Lung (tissue), 16 donors: ENCODE measurements around the gene ZFHX2. TPM values are rescaled to one million over a fixed set of nuclear protein-coding genes. Genes with fewer than 3 reads are reported as not detected.
A peak's percentile ranks its signal among the peaks of the same experiment; 100 is the strongest.
"Not testable (repeated sequence)": the region's sequence is repeated elsewhere in the genome, so short reads cannot be mapped to it uniquely, and the experiment has no call there.

Experiments used
- ATAC-seq: fragments of 200-7000 bp; cut with Tn5 transposase; one replicate; pipeline ENCODE4 v1.9.1; 2020; ENCODE audit warnings: moderate number of reproducible peaks; ENCODE audit not compliant: insufficient read depth, low FRiP score
- DNase-seq, 3 donors: peaks; one replicate each; pipeline ENCODE4 v3.0.0-alpha.2; 2013 to 2017
- H3K27ac ChIP-seq, 2 donors: one replicate each; pipeline ENCODE4 v1.5.1; 2013; ENCODE audit warnings: mild to moderate bottlenecking in 2 of 2, moderate library complexity in 2 of 2, control low read depth in 1 of 2, inconsistent platforms in 1 of 2, low read depth in 1 of 2, low read length in 1 of 2
- H3K27me3 ChIP-seq, 3 donors: one replicate each; pipeline ENCODE4 v1.5.1; 2013; ENCODE audit warnings: low read length in 2 of 3; ENCODE audit not compliant: control insufficient read depth in 3 of 3, insufficient read depth in 3 of 3
- H3K36me3 ChIP-seq, 4 donors: one replicate each; pipeline ENCODE4 v1.5.1; 2013; ENCODE audit warnings: low read length in 4 of 4, mild to moderate bottlenecking in 1 of 4, moderate library complexity in 1 of 4; ENCODE audit not compliant: control insufficient read depth in 4 of 4, insufficient read depth in 4 of 4
- H3K4me1 ChIP-seq, 5 donors: one replicate each; pipeline ENCODE4 v1.5.1; 2013; ENCODE audit warnings: low read length in 5 of 5, mild to moderate bottlenecking in 2 of 5, moderate library complexity in 1 of 5; ENCODE audit not compliant: control insufficient read depth in 5 of 5, insufficient read depth in 5 of 5
- H3K4me3 ChIP-seq: one replicate; pipeline ENCODE4 v1.5.1; 2013; ENCODE audit warnings: mild to moderate bottlenecking, control low read depth, moderate library complexity
- H3K9ac ChIP-seq, 2 donors: one replicate each; pipeline ENCODE4 v1.5.1; 2013; ENCODE audit warnings: low read length in 2 of 2, control low read depth in 1 of 2; ENCODE audit not compliant: insufficient read depth in 1 of 2
- H3K9me3 ChIP-seq, 4 donors: one replicate each; pipeline ENCODE4 v1.5.1; 2013; ENCODE audit warnings: low read length in 3 of 4, mild to moderate bottlenecking in 1 of 4, moderate library complexity in 1 of 4; ENCODE audit not compliant: control insufficient read depth in 4 of 4, insufficient read depth in 3 of 4
- CTCF ChIP-seq: IDR thresholded peaks from 2 replicates; pipeline ENCODE4 v1.5.1; 2012; ENCODE audit warnings: mild to moderate bottlenecking; ENCODE audit errors: control extremely low read depth, extremely low read depth
- WGBS, 2 donors: extraction: QIAGEN DNeasy Blood & Tissue Kit; methylation state at CpG; one replicate each; pipeline ENCODE4 v1.1.7; 2013; 5-methylcytosine and 5-hydroxymethylcytosine counted together
- long read RNA-seq, 5 donors: transcript quantifications; one replicate each; lab custom pipeline, GENCODE V29; 2026
- polyA plus RNA-seq, 2 donors: library from polyadenylated mRNA; stranded (reverse); fragments of 200-250 nt; gene quantifications; one replicate each; pipeline ENCODE4 v1.2.1, GENCODE V29; 2013
- total RNA-seq, 2 donors: library from RNA; depleted of rRNA in 1 of 2; stranded (reverse); fragments of >200 nt in 1 of 2; gene quantifications; one replicate each; pipeline ENCODE4 v1.2.1, GENCODE V29; 2014 to 2021
- donor health status: control.
- donor health status: control.
- donor health status: Bipolar disorder and iron deficiency.
- donor health status: healthy.
- donor health status: DM: yes; HTN: yes; CAD: no.

ZFHX2 gene
- total RNA-seq (1 to 10 TPM in 1 of 2 donors, under 1 TPM in 1; 0.82 to 4.5 TPM), polyA plus RNA-seq (under 1 TPM; 0.50 to 0.67 TPM)
- long read RNA-seq, donor 1, result 0 reads
- long read RNA-seq, donor 2, result 0 reads
- long read RNA-seq, donor 3, result 0 reads
- long read RNA-seq, donor 4, result 0 reads
- long read RNA-seq, donor 5, result 0 reads

- Histone ChIP-seq H3K27ac (peak within 1 kb of the TSS in 1 of 2 donors; percentile 8), H3K4me3 (peak within 1 kb of the TSS; percentile 65), H3K36me3 (no peaks in the 10 kb centered on the region), H3K27me3 (peaks cover 0 to 31% (median 30%) of the 10 kb centered on the region in 3 donors), H3K4me1 (peaks cover 0 to 18% (median 0%) of the 10 kb centered on the region in 5 donors), H3K9ac (peak within 1 kb of the TSS in 1 of 2 donors; percentile 46), H3K9me3 (no peaks in the 10 kb centered on the region)
- no peak for TF ChIP-seq CTCF
- DNase-seq (peak; percentile 44 to 66 (median 59)), ATAC-seq (no peak)
- 0 to 1% methylated on average over 37 to 48 of the region's 49 CpGs for WGBS, 2 donors
Observed at GRCh38 chr14:23551266-23552028, at the start of gene ZFHX2. Gene ZFHX2, minus strand, starts transcription at chr14:23551765. Its CDS starts 16,440 bp downstream, at chr14:23535325.

GRCh38 chr14:23600806-23601205 lies 49.2 kb upstream of the ZFHX2 start:
- no peak for TF ChIP-seq CTCF
- no peaks in the 10 kb centered on the region for H3K36me3 ChIP-seq
- H3K9ac ChIP-seq, result no peak overlapping the region
- H3K27me3 ChIP-seq, result no peaks in the 10 kb centered on the region
- no peak for ATAC-seq
- H3K4me3 ChIP-seq, result no peak overlapping the region
- no peak overlapping the region for H3K27ac ChIP-seq
- WGBS, 2 donors, result 98 to 99% methylated on average over 1 of the region's 1 CpG
- H3K9me3 ChIP-seq, result peaks cover 0 to 2% (median 0%) of the 10 kb centered on the region in 4 donors
- no peak for DNase-seq
- H3K4me1 ChIP-seq, result no peaks in the 10 kb centered on the region

- Histone ChIP-seq H3K9ac (no peak overlapping the region), H3K4me1 (no peaks in the 10 kb centered on the region), H3K9me3 (peaks cover 0 to 2% (median 0%) of the 10 kb centered on the region in 4 donors), H3K27ac (no peak overlapping the region), H3K27me3 (no peaks in the 10 kb centered on the region), H3K36me3 (no peaks in the 10 kb centered on the region), H3K4me3 (no peak overlapping the region)
- no peak for DNase-seq
- no peak for TF ChIP-seq CTCF
- ATAC-seq, result no peak
- WGBS, 2 donors, result 88 to 98% methylated on average over 2 of the region's 2 CpGs
Observed at GRCh38 chr14:23600322-23600707, 48.8 kb upstream of the ZFHX2 start.

GRCh38 chr14:23594191-23594590 lies 42.6 kb upstream of the ZFHX2 start:
- H3K36me3 ChIP-seq, H3K9ac ChIP-seq, H3K4me3 ChIP-seq, H3K27ac ChIP-seq, H3K27me3 ChIP-seq, ATAC-seq, DNase-seq, H3K9me3 ChIP-seq, H3K4me1 ChIP-seq: not testable (repeated sequence)
- WGBS, 2 donors, result 65 to 82% methylated on average over 3 of the region's 3 CpGs
